ENCODE measurements around the gene ZSWIM4.
"Not testable (repeated sequence)": the region's sequence is repeated elsewhere in the genome, so short reads cannot be mapped to it uniquely, and the experiment has no call there.

ZSWIM4 gene

DNA sequence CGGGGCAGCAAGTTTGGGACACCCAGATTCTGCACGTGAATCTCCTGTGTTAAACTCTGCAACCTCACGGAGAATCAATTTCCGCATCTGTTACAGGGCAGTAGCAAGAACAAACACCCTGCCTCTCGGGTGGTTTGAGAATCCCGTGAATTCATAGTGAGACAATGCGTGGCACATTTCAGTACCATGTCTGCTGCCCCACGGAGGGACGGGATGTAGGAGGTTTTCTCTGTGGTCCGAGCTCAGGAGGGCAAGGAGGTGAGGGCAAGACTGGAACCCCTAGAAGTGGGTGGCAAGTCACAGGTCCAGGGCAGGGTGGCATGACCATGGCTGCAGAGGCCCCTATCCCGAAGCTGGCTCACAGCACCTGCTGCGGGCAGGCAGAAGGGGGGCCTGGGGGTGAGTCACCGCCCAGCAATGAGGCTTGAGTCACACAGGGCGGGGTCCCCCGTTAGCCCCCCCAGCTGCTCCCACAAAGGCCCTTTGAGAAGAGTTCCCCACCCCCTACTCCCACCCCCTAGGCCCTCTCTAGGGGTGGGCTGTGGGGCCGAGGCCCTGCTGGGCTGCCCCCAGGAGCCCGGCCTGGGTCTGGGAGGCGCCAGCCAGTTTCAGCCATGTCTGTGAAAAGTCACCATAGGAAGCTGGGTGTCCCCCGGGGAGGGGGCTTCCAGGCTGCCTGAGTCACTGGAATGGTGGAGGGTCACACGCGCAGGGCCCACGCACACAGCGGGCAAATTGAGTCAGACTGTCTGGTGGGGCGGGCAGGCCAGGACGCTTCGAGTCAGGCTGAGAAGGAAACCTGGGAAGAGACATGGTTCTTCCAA is 55.9 kb downstream of the ZSWIM4 start:
- Histone ChIP-seq H3K36me3 (replicated peaks) (no peaks in the 10 kb centered on the region), H3K27ac (peak overlapping the region; percentile 96), H3K27me3 (replicated peaks) (no peaks in the 10 kb centered on the region), H3K4me3 (ENCODE audit: low read depth, low read length) (peak overlapping the region; percentile 33)
- in situ Hi-C loops (cut with HindIII; ENCODE audit: low pct_ligation_motif_present, low sequenced_read_pairs): no loop called here
- TF ChIP-seq, protein P1, sequence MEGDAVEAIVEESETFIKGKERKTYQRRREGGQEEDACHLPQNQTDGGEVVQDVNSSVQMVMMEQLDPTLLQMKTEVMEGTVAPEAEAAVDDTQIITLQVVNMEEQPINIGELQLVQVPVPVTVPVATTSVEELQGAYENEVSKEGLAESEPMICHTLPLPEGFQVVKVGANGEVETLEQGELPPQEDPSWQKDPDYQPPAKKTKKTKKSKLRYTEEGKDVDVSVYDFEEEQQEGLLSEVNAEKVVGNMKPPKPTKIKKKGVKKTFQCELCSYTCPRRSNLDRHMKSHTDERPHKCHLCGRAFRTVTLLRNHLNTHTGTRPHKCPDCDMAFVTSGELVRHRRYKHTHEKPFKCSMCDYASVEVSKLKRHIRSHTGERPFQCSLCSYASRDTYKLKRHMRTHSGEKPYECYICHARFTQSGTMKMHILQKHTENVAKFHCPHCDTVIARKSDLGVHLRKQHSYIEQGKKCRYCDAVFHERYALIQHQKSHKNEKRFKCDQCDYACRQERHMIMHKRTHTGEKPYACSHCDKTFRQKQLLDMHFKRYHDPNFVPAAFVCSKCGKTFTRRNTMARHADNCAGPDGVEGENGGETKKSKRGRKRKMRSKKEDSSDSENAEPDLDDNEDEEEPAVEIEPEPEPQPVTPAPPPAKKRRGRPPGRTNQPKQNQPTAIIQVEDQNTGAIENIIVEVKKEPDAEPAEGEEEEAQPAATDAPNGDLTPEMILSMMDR (IDR thresholded peaks at IDR 0.05; ENCODE audit: low read depth, low read length, missing control alignments): no peak
- peak; percentile 92 for DNase-seq

DNA sequence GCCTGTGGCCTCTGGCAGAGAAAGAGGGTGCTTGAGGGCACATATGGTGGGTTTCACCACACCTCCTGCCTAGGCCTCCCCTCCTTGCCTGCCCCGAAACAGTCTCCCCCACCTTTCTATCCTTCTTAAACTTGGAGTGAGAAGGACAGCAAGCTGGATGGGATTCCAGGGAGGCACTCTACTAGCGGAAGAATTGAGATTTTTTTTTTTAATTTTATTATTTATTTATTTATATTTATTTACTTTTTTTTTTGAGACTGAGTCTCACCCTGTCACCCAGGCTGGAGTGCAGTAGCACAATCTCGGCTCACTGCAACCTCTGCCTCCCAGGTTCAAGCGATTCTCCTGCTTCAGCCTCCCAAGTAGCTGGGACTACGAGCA is 56.5 kb downstream of the ZSWIM4 start:
- in situ Hi-C loops (cut with HindIII; ENCODE audit: low pct_ligation_motif_present, low sequenced_read_pairs); DNase-seq: not testable (repeated sequence)
- peak overlapping the region; percentile 96 for H3K27ac ChIP-seq

DNA sequence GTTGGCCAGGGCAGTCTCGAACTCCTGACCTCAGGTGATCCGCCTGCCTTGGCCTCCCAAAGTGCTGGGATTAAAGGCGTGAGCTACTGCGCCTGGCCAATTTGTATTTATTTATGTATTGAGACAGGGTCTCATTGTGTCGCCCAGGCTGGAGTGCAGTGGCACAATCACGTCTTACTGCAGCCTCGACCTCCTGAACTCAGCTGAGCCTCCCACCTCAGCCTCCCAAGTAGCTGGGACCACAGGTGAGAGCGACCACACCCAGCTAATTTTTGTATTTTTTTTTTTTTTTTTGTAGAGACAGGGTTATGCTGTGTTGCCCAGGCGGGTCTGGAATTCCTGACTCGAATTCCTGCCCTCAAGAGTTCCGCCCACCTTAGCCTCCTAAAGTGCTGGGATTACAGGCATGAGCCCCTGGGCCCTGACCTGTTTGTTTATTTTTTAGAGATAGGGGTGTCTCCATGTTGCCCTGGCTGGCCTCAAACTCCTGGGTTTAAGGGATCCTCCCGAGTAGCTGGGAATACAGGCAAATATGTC is 57.0 kb downstream of the ZSWIM4 start:
- in situ Hi-C loops (cut with HindIII; ENCODE audit: low pct_ligation_motif_present, low sequenced_read_pairs); DNase-seq; H3K36me3 ChIP-seq (replicated peaks); H3K4me3 ChIP-seq (ENCODE audit: low read depth, low read length); H3K27me3 ChIP-seq (replicated peaks): not testable (repeated sequence)
- peak overlapping the region; percentile 96 for H3K27ac ChIP-seq

More for the DNA sequence above, 56.5 kb downstream of the ZSWIM4 start:
- H3K36me3 ChIP-seq (replicated peaks); H3K4me3 ChIP-seq (ENCODE audit: low read depth, low read length); H3K27me3 ChIP-seq (replicated peaks): not testable (repeated sequence)

DNA sequence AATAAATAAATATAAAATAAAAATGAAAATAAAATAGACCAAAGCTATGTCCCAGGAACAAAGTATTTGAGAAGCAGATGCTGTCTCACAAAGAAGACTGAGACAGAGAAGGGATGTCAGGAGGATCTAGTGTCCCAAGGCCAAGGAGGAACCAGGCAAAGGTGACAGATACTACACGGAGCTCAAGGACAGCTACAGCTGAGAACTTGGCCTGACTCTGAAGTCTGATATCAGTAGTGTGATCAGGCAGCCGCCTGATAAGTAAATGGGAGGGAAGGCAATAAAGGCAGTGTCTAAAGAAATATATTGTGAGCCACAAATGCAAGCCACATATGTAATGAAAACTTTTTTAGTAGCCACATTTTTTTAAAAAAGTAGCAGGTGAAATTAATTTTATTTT is 61.3 kb downstream of the ZSWIM4 start:
- no peak overlapping the region for H3K27ac ChIP-seq
- TF ChIP-seq, protein P1 (IDR thresholded peaks at IDR 0.05; ENCODE audit: low read depth, low read length, missing control alignments): no peak
- H3K36me3 ChIP-seq (replicated peaks): no peaks in the 10 kb centered on the region
- in situ Hi-C loops (cut with HindIII; ENCODE audit: low pct_ligation_motif_present, low sequenced_read_pairs): no loop called here
- H3K27me3 ChIP-seq (replicated peaks): no peaks in the 10 kb centered on the region
- H3K4me3 ChIP-seq (ENCODE audit: low read depth, low read length): no peak overlapping the region
- DNase-seq: no peak

DNA sequence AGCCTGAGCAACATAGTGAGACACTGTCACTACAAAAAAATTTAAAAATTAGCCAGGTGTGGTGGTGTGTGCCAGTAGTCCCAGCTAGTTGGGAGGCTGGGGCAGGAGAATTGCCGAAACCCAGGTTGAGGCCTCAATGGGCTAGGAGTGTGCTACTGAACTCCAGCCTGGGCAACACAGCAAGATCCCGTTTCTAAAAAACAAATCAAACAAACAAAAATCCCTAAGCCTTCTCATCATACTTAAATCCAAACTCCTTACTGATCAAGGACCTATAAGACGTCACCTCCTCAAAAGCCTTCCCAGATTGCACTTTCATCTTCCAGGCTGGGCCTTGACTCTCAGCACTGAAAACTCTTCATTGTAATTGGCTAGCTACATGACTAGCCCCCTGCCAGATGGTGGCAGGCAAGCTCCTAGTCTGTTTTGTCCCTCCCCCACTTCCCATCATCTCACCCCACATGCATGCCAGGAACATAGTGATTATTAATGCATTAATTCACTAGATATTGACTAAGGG is 64.2 kb downstream of the ZSWIM4 start:
- Histone ChIP-seq H3K4me3 (ENCODE audit: low read depth, low read length) (no peak overlapping the region), H3K27ac (no peak overlapping the region), H3K36me3 (replicated peaks) (no peaks in the 10 kb centered on the region), H3K27me3 (replicated peaks) (no peaks in the 10 kb centered on the region)
- TF ChIP-seq, protein P1 (IDR thresholded peaks at IDR 0.05; ENCODE audit: low read depth, low read length, missing control alignments): peak; percentile 29
- DNase-seq: peak; percentile 41
- in situ Hi-C loops (cut with HindIII; ENCODE audit: low pct_ligation_motif_present, low sequenced_read_pairs): no loop called here

DNA sequence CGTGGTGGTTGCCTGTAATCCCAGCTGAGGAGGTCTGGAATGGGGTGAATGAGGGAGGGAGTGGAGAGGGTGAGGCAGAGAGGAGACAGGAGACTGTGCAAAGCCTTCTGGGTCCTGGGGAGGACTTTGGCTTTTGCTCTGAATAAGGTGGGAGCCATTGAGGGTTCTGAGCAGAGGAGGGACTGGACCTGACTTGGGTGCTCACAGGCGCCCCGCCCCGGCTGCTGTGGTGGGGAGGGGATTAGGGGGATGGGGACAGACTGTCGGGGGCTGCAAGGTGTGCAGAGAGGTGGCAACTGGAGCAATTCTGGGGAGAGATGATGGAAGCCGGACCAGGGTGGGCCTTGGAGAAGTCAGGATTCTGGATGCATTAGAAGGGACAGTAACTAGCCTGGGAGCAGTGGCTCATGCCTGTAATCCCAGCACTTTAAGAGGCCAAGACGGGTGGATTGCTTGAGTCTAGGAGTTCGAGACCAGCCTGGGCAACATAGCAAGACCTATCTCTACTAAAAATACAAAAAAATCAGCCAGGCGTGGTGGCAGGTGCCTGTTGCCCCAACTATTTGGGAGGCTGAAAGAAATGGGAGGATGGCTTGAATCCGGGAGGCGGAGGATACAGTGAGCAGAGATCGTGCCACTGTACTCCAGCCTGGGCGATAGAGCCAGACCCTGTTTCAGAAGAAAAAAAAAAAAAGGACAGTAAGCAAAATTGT is 65.6 kb downstream of the ZSWIM4 start:
- in situ Hi-C loops (cut with HindIII; ENCODE audit: low pct_ligation_motif_present, low sequenced_read_pairs): no loop called here
- TF ChIP-seq, protein P1 (IDR thresholded peaks at IDR 0.05; ENCODE audit: low read depth, low read length, missing control alignments): no peak
- no peak for DNase-seq
- Histone ChIP-seq H3K36me3 (replicated peaks) (no peaks in the 10 kb centered on the region), H3K27ac (peak overlapping the region; percentile 93), H3K27me3 (replicated peaks) (no peaks in the 10 kb centered on the region), H3K4me3 (ENCODE audit: low read depth, low read length) (no peak overlapping the region)

All from brain microvascular endothelial cell (primary cell).